SU-DHL-6 (cell line): ENCODE data around the gene INPP4A.

Experiments used
- H2AFZ ChIP-seq: fragments of 200-600 bp; sonication (generic); 2 replicates; pipeline ENCODE4 v1.6.1; 2014; ENCODE audit warnings: low read depth, mild to moderate bottlenecking, moderate library complexity, mixed read lengths, antibody characterized with exemption, low read length; ENCODE audit not compliant: severe bottlenecking
- H3F3A ChIP-seq: fragments of 200-600 bp; shearing (Covaris generic); 2 replicates; pipeline ENCODE4 v1.6.0; 2016; ENCODE audit warnings: antibody characterized with exemption, mild to moderate bottlenecking; ENCODE audit not compliant: insufficient read depth
- H3K27ac ChIP-seq: fragments of 200-600 bp; sonication (generic); 2 replicates; pipeline ENCODE4 v1.5.1; 2016; ENCODE audit warnings: low read depth, mild to moderate bottlenecking, low read length, moderate library complexity, mixed read lengths
- H3K27me3 ChIP-seq: fragments of 200-600 bp; sonication (generic), shearing (Covaris generic); 2 replicates; pipeline ENCODE4 v1.6.0; 2014; ENCODE audit warnings: mild to moderate bottlenecking, low read length
- H3K36me3 ChIP-seq: fragments of 200-600 bp; sonication (generic); 2 replicates; pipeline ENCODE4 v1.6.1; 2014; ENCODE audit warnings: mild to moderate bottlenecking, low read length, mixed read lengths
- H3K4me2 ChIP-seq: fragments of 300-600, 200-600 bp; shearing (Covaris generic), sonication (generic); 2 replicates; pipeline ENCODE4 v1.6.0; 2014; ENCODE audit warnings: low read length, low read depth, mild to moderate bottlenecking; ENCODE audit not compliant: poor library complexity, severe bottlenecking
- H3K4me3 ChIP-seq: fragments of 200-600 bp; sonication (generic); 2 replicates; pipeline ENCODE4 v1.5.1; 2014; ENCODE audit warnings: antibody characterized with exemption, low read length, mild to moderate bottlenecking, mixed read lengths; ENCODE audit not compliant: insufficient read depth, poor library complexity, severe bottlenecking
- H3K79me2 ChIP-seq: fragments of 200-600 bp; sonication (generic); 2 replicates; pipeline ENCODE4 v1.6.1; 2014; ENCODE audit warnings: mild to moderate bottlenecking, low read length, moderate library complexity; ENCODE audit not compliant: insufficient read depth
- H3K9ac ChIP-seq: fragments of 200-600 bp; sonication (generic); 2 replicates; pipeline ENCODE4 v1.7.0; 2014; ENCODE audit warnings: mild to moderate bottlenecking, low read length
- H3K9me2 ChIP-seq: fragments of 200-600 bp; sonication (generic); replicated peaks from 2 replicates; pipeline ENCODE4 v1.6.1; 2014; ENCODE audit warnings: low read length; ENCODE audit not compliant: insufficient read depth
- H3K9me3 ChIP-seq: fragments of 200-600 bp; sonication (generic); 2 replicates; pipeline ENCODE4 v1.6.1; 2014; ENCODE audit warnings: low read length, mixed read lengths; ENCODE audit not compliant: insufficient read depth
- H4K20me1 ChIP-seq: fragments of 200-600 bp; sonication (generic); 2 replicates; pipeline ENCODE4 v1.6.1; 2014; ENCODE audit warnings: low read depth, mild to moderate bottlenecking, antibody characterized with exemption, low read length, moderate library complexity, mixed read lengths
- CTCF ChIP-seq: fragments of 200-600 bp; sonication (generic); IDR thresholded peaks from one replicate; pipeline ENCODE4 v1.5.1; 2017; ENCODE audit warnings: antibody characterized with exemption, mild to moderate bottlenecking, low read length, moderate library complexity; ENCODE audit not compliant: insufficient read depth, poor library complexity, severe bottlenecking
- EZH2phosphoT487 ChIP-seq: fragments of 200-600 bp; sonication (generic), shearing (Covaris generic); conservative IDR thresholded peaks from 2 replicates; pipeline ENCODE4 v1.6.1; 2018; ENCODE audit warnings: mild to moderate bottlenecking, antibody characterized with exemption, low read length, moderate library complexity, mixed read lengths

The INPP4A gene

GRCh38 chr2:98569197-98569793, 124.6 kb downstream of the INPP4A start:
- Histone ChIP-seq H3K9me2 (no peaks in the 10 kb centered on the region), H3K27ac (no peak overlapping the region), H3K36me3 (no peaks in the 10 kb centered on the region), H3K9me3 (no peaks in the 10 kb centered on the region), H2AFZ (no peak overlapping the region), H3F3A (no peaks in the 10 kb centered on the region), H4K20me1 (no peaks in the 10 kb centered on the region), H3K4me3 (no peak overlapping the region), H3K4me2 (no peak overlapping the region), H3K9ac (no peak overlapping the region), H3K79me2 (no peaks in the 10 kb centered on the region), H3K27me3 (no peaks in the 10 kb centered on the region)
- TF ChIP-seq CTCF: peak; percentile 96
- TF ChIP-seq EZH2phosphoT487: no peak

GRCh38 chr2:98569915-98570314, 125.3 kb downstream of the INPP4A start:
- Histone ChIP-seq H3K27ac (no peak overlapping the region), H3K79me2 (no peaks in the 10 kb centered on the region), H2AFZ (no peak overlapping the region), H4K20me1 (no peaks in the 10 kb centered on the region), H3K9me2 (no peaks in the 10 kb centered on the region), H3F3A (no peaks in the 10 kb centered on the region), H3K27me3 (no peaks in the 10 kb centered on the region), H3K36me3 (no peaks in the 10 kb centered on the region), H3K9me3 (no peaks in the 10 kb centered on the region), H3K4me3 (no peak overlapping the region), H3K9ac (no peak overlapping the region), H3K4me2 (no peak overlapping the region)
- TF ChIP-seq CTCF (no peak), EZH2phosphoT487 (no peak)

GRCh38 chr2:98570356-98570755, 125.7 kb downstream of the INPP4A start:
- no peaks in the 10 kb centered on the region for H3K9me3 ChIP-seq
- no peaks in the 10 kb centered on the region for H3K36me3 ChIP-seq

More at GRCh38 chr2:98570356-98570755, 125.7 kb downstream of the INPP4A start:
- Histone ChIP-seq H3K27ac (no peak overlapping the region), H3K4me2 (no peak overlapping the region), H4K20me1 (no peaks in the 10 kb centered on the region), H3K79me2 (no peaks in the 10 kb centered on the region), H3K9ac (no peak overlapping the region), H3F3A (no peaks in the 10 kb centered on the region), H3K4me3 (no peak overlapping the region), H3K9me2 (no peaks in the 10 kb centered on the region), H2AFZ (no peak overlapping the region), H3K27me3 (no peaks in the 10 kb centered on the region)
- TF ChIP-seq EZH2phosphoT487: no peak
- no peak for TF ChIP-seq CTCF
